Gastrocnemius medialis (tissue), 4 donors: Measurements from ENCODE around the gene KCNIP4. TPM values are rescaled to one million over a fixed set of nuclear protein-coding genes. Genes with fewer than 3 reads are reported as not detected.

Source experiments
- ATAC-seq, 2 donors: fragments of 150-250 bp; one replicate each; pipeline ENCODE4 v1.9.1; 2016
- DNase-seq, 2 donors: peaks; one replicate each; pipeline ENCODE4 v3.0.0-alpha.2; 2019
- H3K27ac ChIP-seq, 4 donors: fragments of 200-600 bp; sonication (generic); 1 replicate in 1 of 4; 2 replicates in 3 of 4; pipeline ENCODE4 v1.5.1; 2016 to 2018; ENCODE audit warnings: mild to moderate bottlenecking in 2 of 4, moderate library complexity in 1 of 4
- H3K27me3 ChIP-seq, 3 donors: fragments of 200-600 bp; sonication (generic) in 2 of 3; 1 replicate in 1 of 3; 2 replicates in 2 of 3; pipeline versions ENCODE4 v1.5.1 to v1.6.0; 2016 to 2019; ENCODE audit warnings: mild to moderate bottlenecking in 1 of 3, moderate library complexity in 1 of 3
- H3K36me3 ChIP-seq, 2 donors: fragments of 200-600 bp; sonication (generic) in 1 of 2; one replicate each; pipeline ENCODE4 v1.5.1; 2017 to 2018
- H3K4me1 ChIP-seq, 2 donors: fragments of 200-600 bp; sonication (generic) in 1 of 2; one replicate each; pipeline ENCODE4 v1.5.1; 2016 to 2017; ENCODE audit warnings: mild to moderate bottlenecking in 2 of 2
- H3K4me3 ChIP-seq, 4 donors: fragments of 200-600 bp; sonication (generic) in 3 of 4; 1 replicate in 1 of 4; 2 replicates in 3 of 4; pipeline ENCODE4 v1.5.1; 2016 to 2019; ENCODE audit warnings: mild to moderate bottlenecking in 2 of 4
- H3K9me3 ChIP-seq, 3 donors: fragments of 200-600 bp; sonication (generic) in 2 of 3; 1 replicate in 1 of 3; 2 replicates in 2 of 3; pipeline ENCODE4 v1.5.1; 2016 to 2019
- CTCF ChIP-seq, 5 experiments: fragments of 450-650 bp in 3 of 5; fragments of 200-600 bp in 2 of 5; sonication (generic) in 2 of 5; IDR thresholded peaks in 4 of 5; conservative IDR thresholded peaks in 1 of 5; 1 replicate in 4 of 5; 2 replicates in 1 of 5; pipeline ENCODE4 v1.5.1; 2016 to 2019; ENCODE audit warnings: antibody characterized with exemption in 5 of 5, mild to moderate bottlenecking in 3 of 5, moderate library complexity in 3 of 5
- POLR2A ChIP-seq, 2 donors: fragments of 450-650 bp; IDR thresholded peaks; one replicate each; pipeline ENCODE4 v1.6.1; 2017; ENCODE audit warnings: antibody characterized with exemption in 2 of 2, mild to moderate bottlenecking in 2 of 2, moderate library complexity in 2 of 2
- in situ Hi-C, 4 donors: fragments of 200-750 bp; cut with MboI; loops; one replicate each; pipeline versions ENCODE4 v1.15.0 to v1.8.0; 2017; ENCODE audit warnings: low sequenced_read_pairs in 4 of 4
- intact Hi-C: fragments of 100-400 bp; cut with DNase I; formaldehyde crosslinking; loops from one replicate; pipeline ENCODE4 v1.15.1; 2023; ENCODE audit warnings: low total_unique reads
- total RNA-seq, 4 donors: library from RNA; depleted of rRNA; stranded (reverse); fragments of >200 nt; gene quantifications; one replicate each; pipeline versions ENCODE4 v1.1.0 to v1.2.3, GENCODE V29; 2016

The KCNIP4 gene
- total RNA-seq, 4 donors from 2014 or later = not detected

DNA sequence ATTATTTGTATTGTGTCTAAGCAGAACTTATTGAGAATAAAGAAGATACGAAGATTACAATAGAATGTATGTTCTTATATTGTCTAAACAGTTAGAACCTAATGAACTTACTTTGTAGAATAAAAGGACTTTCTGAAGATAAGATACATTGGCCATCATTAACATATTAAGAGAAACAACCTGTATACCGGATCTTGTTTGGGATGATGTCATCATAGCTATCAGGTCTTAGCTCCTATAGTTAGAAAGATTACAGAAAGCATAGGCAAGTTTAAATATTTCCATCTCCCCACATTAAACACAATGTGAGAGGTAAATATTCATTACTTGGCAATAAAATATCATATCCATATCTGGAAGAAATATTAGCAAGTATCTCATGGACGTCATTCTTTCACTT, 966.0 kb downstream of the KCNIP4 start:
- H3K27ac ChIP-seq = no peak overlapping the region
- H3K36me3 ChIP-seq = no peaks in the 10 kb centered on the region
- in situ Hi-C loops = no loop called here
- H3K9me3 ChIP-seq = no peaks in the 10 kb centered on the region
- H3K4me3 ChIP-seq = no peak overlapping the region
- no peak for DNase-seq
- no peaks in the 10 kb centered on the region for H3K27me3 ChIP-seq
- no peaks in the 10 kb centered on the region for H3K4me1 ChIP-seq
- ATAC-seq = no peak
- intact Hi-C loops = no loop called here
- TF ChIP-seq CTCF (IDR thresholded peaks at IDR 0.05 in 4 of 5, conservative IDR thresholded peaks at IDR 0.05 in 1 of 5) (no peak), POLR2A (IDR thresholded peaks at IDR 0.05) (no peak)

DNA sequence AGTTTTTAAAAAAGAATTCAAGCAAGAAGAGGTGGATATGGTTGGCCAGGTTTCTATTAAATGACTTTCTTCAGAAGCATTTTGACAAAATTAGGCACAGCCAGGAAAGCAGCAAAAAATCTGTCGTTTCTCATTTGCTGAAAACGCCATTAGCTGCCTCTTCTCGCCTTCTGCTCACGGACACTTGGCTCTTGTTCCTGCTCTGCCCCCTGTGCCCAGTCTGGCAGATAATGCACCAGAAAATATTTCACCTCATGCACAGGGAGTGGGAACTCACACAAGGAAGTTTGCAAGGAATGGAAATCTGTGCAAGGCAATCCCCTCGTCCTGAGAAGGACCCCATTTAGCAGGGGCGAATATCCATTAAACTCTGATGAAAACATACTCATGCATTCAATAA, 988.3 kb downstream of the KCNIP4 start:
- no peaks in the 10 kb centered on the region for H3K27me3 ChIP-seq
- TF ChIP-seq CTCF (IDR thresholded peaks at IDR 0.05 in 4 of 5, conservative IDR thresholded peaks at IDR 0.05 in 1 of 5) = no peak
- TF ChIP-seq POLR2A (IDR thresholded peaks at IDR 0.05) = no peak
- intact Hi-C loops = no loop called here
- H3K9me3 ChIP-seq = no peaks in the 10 kb centered on the region
- H3K4me3 ChIP-seq = no peak overlapping the region
- no peaks in the 10 kb centered on the region for H3K4me1 ChIP-seq
- ATAC-seq = no peak
- H3K27ac ChIP-seq = no peak overlapping the region
- no peaks in the 10 kb centered on the region for H3K36me3 ChIP-seq
- in situ Hi-C loops = no loop called here
- no peak for DNase-seq

DNA sequence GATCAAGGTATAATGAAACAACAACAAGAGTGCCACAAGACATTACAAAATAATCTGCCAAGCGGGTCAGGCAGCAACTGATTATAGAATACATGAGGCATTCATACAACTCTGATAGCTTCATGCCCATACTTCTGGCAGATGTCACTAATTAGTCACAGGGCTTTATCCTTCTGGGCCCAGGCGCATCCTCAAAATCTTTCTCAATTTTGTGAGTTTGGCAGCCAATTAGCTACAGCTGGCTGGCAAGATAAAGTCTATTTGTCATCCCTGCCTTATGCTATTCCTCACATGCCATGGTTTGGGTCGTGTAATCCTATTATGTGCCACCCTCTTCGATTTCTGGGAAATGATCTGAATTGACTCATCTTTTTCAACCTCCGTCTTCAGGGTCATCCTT, 994.0 kb downstream of the KCNIP4 start:
- ATAC-seq (no peak), DNase-seq (no peak)
- Histone ChIP-seq H3K4me1 (no peaks in the 10 kb centered on the region), H3K36me3 (no peaks in the 10 kb centered on the region), H3K4me3 (no peak overlapping the region), H3K27me3 (no peaks in the 10 kb centered on the region), H3K27ac (no peak overlapping the region), H3K9me3 (no peaks in the 10 kb centered on the region)
- TF ChIP-seq CTCF (IDR thresholded peaks at IDR 0.05 in 4 of 5, conservative IDR thresholded peaks at IDR 0.05 in 1 of 5) (no peak), POLR2A (IDR thresholded peaks at IDR 0.05) (no peak)
- in situ Hi-C loops (no loop called here), intact Hi-C loops (no loop called here)

- in situ Hi-C loops = no loop called here
- no peaks in the 10 kb centered on the region for H3K9me3 ChIP-seq
- intact Hi-C loops = no loop called here
These were observed 1003.6 kb downstream of the KCNIP4 start for GRCh38 chr4:20944961-20945360.

More at GRCh38 chr4:20944961-20945360, 1003.6 kb downstream of the KCNIP4 start:
- H3K4me1 ChIP-seq = no peaks in the 10 kb centered on the region
- DNase-seq (no peak), ATAC-seq (no peak)
- H3K4me3 ChIP-seq = no peak overlapping the region
- H3K36me3 ChIP-seq = no peaks in the 10 kb centered on the region
- TF ChIP-seq POLR2A (IDR thresholded peaks at IDR 0.05) (no peak), CTCF (IDR thresholded peaks at IDR 0.05 in 4 of 5, conservative IDR thresholded peaks at IDR 0.05 in 1 of 5) (no peak)
- H3K27ac ChIP-seq = no peak overlapping the region
- no peaks in the 10 kb centered on the region for H3K27me3 ChIP-seq
